ENCODE measurements around the gene CNTFR.
"Not testable (repeated sequence)": the region's sequence is repeated elsewhere in the genome, so short reads cannot be mapped to it uniquely, and the experiment has no call there.

Gene CNTFR

GRCh38 chr9:34536685-34537084, 52.8 kb downstream of the CNTFR start:
- H3K36me3 ChIP-seq (ENCODE audit: control insufficient read depth, low read length): no peaks in the 10 kb centered on the region
- H3K79me2 ChIP-seq (ENCODE audit: control insufficient read depth, low read length): no peaks in the 10 kb centered on the region
- H3K27ac ChIP-seq (ENCODE audit: low read depth, low read length): no peak overlapping the region
- TF ChIP-seq EZH2phosphoT487 (IDR thresholded peaks at IDR 0.05; ENCODE audit: borderline replicate concordance, low read length) (no peak), CTCF (IDR thresholded peaks at IDR 0.05; ENCODE audit: low read depth, low read length, poor library complexity, severe bottlenecking) (no peak)
- peaks cover 18% of the 10 kb centered on the region; the same call in 1 of the 2 replicates for H3K27me3 ChIP-seq (ENCODE audit: control insufficient read depth, low read length)
- H3K9me2 ChIP-seq (replicated peaks; ENCODE audit: control insufficient read depth, low read length): no peaks in the 10 kb centered on the region
- no peak overlapping the region for H3K4me3 ChIP-seq (ENCODE audit: low read length)
- no peaks in the 10 kb centered on the region for H3K9me3 ChIP-seq (ENCODE audit: control insufficient read depth, insufficient read depth, low read length)
- no peak overlapping the region for H3K4me2 ChIP-seq (ENCODE audit: low read length)
- H3F3A ChIP-seq (ENCODE audit: control insufficient read depth, insufficient read depth): no peaks in the 10 kb centered on the region
- H4K20me1 ChIP-seq (ENCODE audit: control insufficient read depth, insufficient read depth, low read depth, low read length): no peaks in the 10 kb centered on the region
- H3K4me1 ChIP-seq (ENCODE audit: control insufficient read depth, low read length): no peaks in the 10 kb centered on the region

GRCh38 chr9:34532041-34532440, 57.5 kb downstream of the CNTFR start:
- not testable (repeated sequence) for H3K9me3 ChIP-seq (ENCODE audit: control insufficient read depth, insufficient read depth, low read length); H3K4me1 ChIP-seq (ENCODE audit: control insufficient read depth, low read length); H3K79me2 ChIP-seq (ENCODE audit: control insufficient read depth, low read length); H3K4me3 ChIP-seq (ENCODE audit: low read length); H3K4me2 ChIP-seq (ENCODE audit: low read length); H3F3A ChIP-seq (ENCODE audit: control insufficient read depth, insufficient read depth); H3K27ac ChIP-seq (ENCODE audit: low read depth, low read length); H3K9me2 ChIP-seq (replicated peaks; ENCODE audit: control insufficient read depth, low read length); H4K20me1 ChIP-seq (ENCODE audit: control insufficient read depth, insufficient read depth, low read depth, low read length); H3K36me3 ChIP-seq (ENCODE audit: control insufficient read depth, low read length)
- peaks cover 18% of the 10 kb centered on the region; the same call in 1 of the 2 replicates for H3K27me3 ChIP-seq (ENCODE audit: control insufficient read depth, low read length)

- no peaks in the 10 kb centered on the region for H3K9me2 ChIP-seq (replicated peaks; ENCODE audit: control insufficient read depth, low read length)
- H3K4me3 ChIP-seq (ENCODE audit: low read length): no peak overlapping the region
- peaks cover 38% of the 10 kb centered on the region for H3K27me3 ChIP-seq (ENCODE audit: control insufficient read depth, low read length)
- no peak overlapping the region for H3K27ac ChIP-seq (ENCODE audit: low read depth, low read length)
- no peaks in the 10 kb centered on the region for H4K20me1 ChIP-seq (ENCODE audit: control insufficient read depth, insufficient read depth, low read depth, low read length)
- H3K36me3 ChIP-seq (ENCODE audit: control insufficient read depth, low read length): no peaks in the 10 kb centered on the region
- no peak for TF ChIP-seq EZH2phosphoT487 (IDR thresholded peaks at IDR 0.05; ENCODE audit: borderline replicate concordance, low read length)
- no peak for TF ChIP-seq CTCF (IDR thresholded peaks at IDR 0.05; ENCODE audit: low read depth, low read length, poor library complexity, severe bottlenecking)
- no peaks in the 10 kb centered on the region for H3F3A ChIP-seq (ENCODE audit: control insufficient read depth, insufficient read depth)
- no peaks in the 10 kb centered on the region for H3K9me3 ChIP-seq (ENCODE audit: control insufficient read depth, insufficient read depth, low read length)
- H3K4me1 ChIP-seq (ENCODE audit: control insufficient read depth, low read length): peaks cover 11% of the 10 kb centered on the region
- no peaks in the 10 kb centered on the region for H3K79me2 ChIP-seq (ENCODE audit: control insufficient read depth, low read length)
- H3K4me2 ChIP-seq (ENCODE audit: low read length): no peak overlapping the region
Observed at GRCh38 chr9:34526026-34526425, 63.5 kb downstream of the CNTFR start.

- H4K20me1 ChIP-seq (ENCODE audit: control insufficient read depth, insufficient read depth, low read depth, low read length): no peaks in the 10 kb centered on the region
- no peak for TF ChIP-seq CTCF (IDR thresholded peaks at IDR 0.05; ENCODE audit: low read depth, low read length, poor library complexity, severe bottlenecking)
- TF ChIP-seq EZH2phosphoT487 (IDR thresholded peaks at IDR 0.05; ENCODE audit: borderline replicate concordance, low read length): no peak
- H3K4me2 ChIP-seq (ENCODE audit: low read length): no peak overlapping the region
- no peak overlapping the region for H3K27ac ChIP-seq (ENCODE audit: low read depth, low read length)
- no peaks in the 10 kb centered on the region for H3K9me2 ChIP-seq (replicated peaks; ENCODE audit: control insufficient read depth, low read length)
- H3K79me2 ChIP-seq (ENCODE audit: control insufficient read depth, low read length): no peaks in the 10 kb centered on the region
- peaks cover 11% of the 10 kb centered on the region for H3K4me1 ChIP-seq (ENCODE audit: control insufficient read depth, low read length)
- no peaks in the 10 kb centered on the region for H3K36me3 ChIP-seq (ENCODE audit: control insufficient read depth, low read length)
- H3K9me3 ChIP-seq (ENCODE audit: control insufficient read depth, insufficient read depth, low read length): no peaks in the 10 kb centered on the region
- no peak overlapping the region for H3K4me3 ChIP-seq (ENCODE audit: low read length)
- no peaks in the 10 kb centered on the region for H3F3A ChIP-seq (ENCODE audit: control insufficient read depth, insufficient read depth)
- peaks cover 43% of the 10 kb centered on the region for H3K27me3 ChIP-seq (ENCODE audit: control insufficient read depth, low read length)
Observed at GRCh38 chr9:34524349-34524748, 65.2 kb downstream of the CNTFR start.
